22Rv1 (cell line): ENCODE results near the gene KRTAP10-10.

Source experiments
- H3K27ac ChIP-seq: fragments of 450-650 bp; 2 replicates; pipeline ENCODE4 v1.5.1; 2017
- ZFX ChIP-seq: fragments of 450-650 bp; IDR thresholded peaks from 2 replicates; pipeline ENCODE4 v1.6.1; 2017; ENCODE audit warnings: antibody characterized with exemption, borderline replicate concordance
- TF ChIP-seq, protein P1 (sequence below): fragments of 450-650 bp; IDR thresholded peaks from 2 replicates; pipeline ENCODE4 v1.5.1; 2017; ENCODE audit warnings: mild to moderate bottlenecking

The KRTAP10-10 gene

DNA sequence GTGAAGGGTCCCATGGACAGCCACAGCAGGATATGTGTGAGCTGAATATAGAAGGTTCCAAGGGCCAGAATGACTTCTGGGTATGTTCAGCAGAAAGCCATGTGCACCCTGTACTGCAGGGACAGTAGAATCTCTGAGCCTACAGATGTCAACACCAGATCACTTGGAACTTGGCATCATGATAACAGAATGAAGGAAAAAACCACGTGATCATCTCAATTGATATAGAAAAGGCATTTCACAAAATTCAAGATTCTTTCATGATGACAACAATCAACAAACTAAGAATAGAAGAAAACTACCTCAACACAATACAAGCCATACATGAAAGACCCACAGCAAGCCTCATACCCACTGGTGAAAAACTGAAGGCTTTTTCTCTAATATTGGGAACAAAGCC lies 30.5 kb downstream of the KRTAP10-10 start:
- H3K27ac ChIP-seq, result no peak overlapping the region
- TF ChIP-seq, protein P1, sequence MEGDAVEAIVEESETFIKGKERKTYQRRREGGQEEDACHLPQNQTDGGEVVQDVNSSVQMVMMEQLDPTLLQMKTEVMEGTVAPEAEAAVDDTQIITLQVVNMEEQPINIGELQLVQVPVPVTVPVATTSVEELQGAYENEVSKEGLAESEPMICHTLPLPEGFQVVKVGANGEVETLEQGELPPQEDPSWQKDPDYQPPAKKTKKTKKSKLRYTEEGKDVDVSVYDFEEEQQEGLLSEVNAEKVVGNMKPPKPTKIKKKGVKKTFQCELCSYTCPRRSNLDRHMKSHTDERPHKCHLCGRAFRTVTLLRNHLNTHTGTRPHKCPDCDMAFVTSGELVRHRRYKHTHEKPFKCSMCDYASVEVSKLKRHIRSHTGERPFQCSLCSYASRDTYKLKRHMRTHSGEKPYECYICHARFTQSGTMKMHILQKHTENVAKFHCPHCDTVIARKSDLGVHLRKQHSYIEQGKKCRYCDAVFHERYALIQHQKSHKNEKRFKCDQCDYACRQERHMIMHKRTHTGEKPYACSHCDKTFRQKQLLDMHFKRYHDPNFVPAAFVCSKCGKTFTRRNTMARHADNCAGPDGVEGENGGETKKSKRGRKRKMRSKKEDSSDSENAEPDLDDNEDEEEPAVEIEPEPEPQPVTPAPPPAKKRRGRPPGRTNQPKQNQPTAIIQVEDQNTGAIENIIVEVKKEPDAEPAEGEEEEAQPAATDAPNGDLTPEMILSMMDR, result no peak
- no peak for TF ChIP-seq ZFX

DNA sequence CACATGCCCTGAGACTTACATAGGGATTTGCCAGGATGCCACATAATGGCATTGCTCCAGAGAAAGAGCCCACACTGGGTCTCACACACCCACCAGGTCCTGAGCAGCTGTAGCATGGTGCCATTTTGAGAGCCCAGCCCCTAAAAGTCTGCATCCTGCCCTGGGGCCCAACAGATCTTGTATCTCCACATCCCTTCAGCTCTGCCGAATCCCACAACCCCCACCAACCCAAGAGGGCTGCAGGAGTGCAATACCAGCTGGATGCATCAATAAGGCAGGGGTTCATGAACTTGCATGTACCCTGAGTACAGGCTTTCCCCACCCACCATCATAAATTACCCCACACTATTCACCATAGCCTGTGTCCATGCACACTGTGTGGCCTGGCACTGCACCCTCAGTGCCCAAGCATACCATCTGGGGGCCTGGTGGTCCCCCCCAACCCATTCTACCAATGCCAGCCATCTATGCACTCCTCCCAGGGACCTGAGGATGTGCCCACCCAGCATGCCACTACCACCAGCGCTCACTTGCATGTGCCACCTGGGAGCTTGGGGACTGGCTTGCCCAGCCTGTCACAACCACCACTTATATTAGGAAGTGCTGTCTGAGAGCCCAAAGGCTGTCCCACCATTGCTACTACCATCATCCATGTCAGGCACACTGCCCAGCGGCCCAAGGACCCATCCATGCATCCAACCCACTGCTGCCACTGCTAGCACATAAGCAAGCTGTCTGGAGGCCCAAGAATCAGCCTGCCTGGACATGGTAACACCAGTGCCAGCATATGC lies 33.7 kb downstream of the KRTAP10-10 start:
- TF ChIP-seq, protein P1, result no peak
- no peak for TF ChIP-seq ZFX
- H3K27ac ChIP-seq, result no peak overlapping the region

DNA sequence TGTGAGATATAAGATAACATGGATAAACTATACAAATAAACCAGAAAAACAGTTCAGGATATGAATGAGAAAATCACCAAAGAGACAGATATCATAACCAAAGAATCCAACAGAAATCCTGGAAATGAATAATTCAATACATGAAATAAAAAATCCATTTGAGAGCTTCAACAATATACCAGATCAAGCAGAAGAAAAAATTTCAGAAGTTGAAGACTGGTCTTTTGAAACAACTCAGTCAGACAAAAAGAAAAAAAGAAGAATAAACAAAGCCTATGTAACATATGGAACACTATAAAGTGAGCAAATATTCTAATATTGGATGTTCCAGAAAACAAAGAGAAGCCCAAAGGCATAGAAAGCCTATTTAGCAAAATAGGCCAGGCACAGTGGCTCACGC lies 34.8 kb downstream of the KRTAP10-10 start:
- no peak for TF ChIP-seq ZFX
- TF ChIP-seq, protein P1, result no peak
- no peak overlapping the region for H3K27ac ChIP-seq

DNA sequence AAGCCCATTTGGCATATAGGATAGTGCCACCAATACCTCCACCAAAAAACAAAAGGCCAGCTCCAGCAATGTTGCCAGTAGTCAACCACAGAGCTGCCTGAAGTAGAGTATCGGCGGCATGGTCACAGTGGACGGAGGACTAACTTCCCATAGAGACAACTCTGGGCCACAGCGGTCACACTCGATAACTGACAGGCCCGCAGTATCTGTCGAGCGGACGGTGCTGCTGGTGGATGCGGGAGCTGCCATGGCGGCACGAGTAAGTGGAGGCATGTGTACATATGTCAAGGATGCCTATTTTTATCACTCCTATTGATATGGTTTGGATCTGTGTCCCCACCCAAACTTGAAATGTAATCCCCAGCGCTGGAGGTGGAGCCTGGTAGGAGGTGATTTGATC lies 40.7 kb downstream of the KRTAP10-10 start:
- H3K27ac ChIP-seq, result no peak overlapping the region
- TF ChIP-seq, protein P1, result no peak
- no peak for TF ChIP-seq ZFX

DNA sequence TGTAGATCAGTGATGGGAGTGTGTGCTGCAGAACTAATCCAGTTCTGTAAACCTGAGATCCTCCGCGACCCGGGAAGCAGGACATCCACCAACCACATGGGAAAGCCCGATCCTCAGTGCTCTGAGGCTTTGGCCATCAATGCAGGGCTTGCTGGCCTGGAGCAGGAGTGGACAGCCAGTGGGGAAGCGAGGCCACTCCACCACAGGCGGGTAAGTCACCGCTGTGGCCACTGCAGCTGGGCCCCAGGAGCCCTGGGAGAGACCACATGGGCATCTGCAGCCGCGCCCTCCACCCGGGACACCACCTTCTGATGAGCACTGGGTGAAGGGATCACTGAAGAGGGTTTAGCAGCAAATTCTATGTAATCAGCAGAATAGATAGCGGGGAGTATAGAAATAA lies 44.0 kb downstream of the KRTAP10-10 start:
- no peak overlapping the region for H3K27ac ChIP-seq
- TF ChIP-seq, protein P1, result no peak
- no peak for TF ChIP-seq ZFX

DNA sequence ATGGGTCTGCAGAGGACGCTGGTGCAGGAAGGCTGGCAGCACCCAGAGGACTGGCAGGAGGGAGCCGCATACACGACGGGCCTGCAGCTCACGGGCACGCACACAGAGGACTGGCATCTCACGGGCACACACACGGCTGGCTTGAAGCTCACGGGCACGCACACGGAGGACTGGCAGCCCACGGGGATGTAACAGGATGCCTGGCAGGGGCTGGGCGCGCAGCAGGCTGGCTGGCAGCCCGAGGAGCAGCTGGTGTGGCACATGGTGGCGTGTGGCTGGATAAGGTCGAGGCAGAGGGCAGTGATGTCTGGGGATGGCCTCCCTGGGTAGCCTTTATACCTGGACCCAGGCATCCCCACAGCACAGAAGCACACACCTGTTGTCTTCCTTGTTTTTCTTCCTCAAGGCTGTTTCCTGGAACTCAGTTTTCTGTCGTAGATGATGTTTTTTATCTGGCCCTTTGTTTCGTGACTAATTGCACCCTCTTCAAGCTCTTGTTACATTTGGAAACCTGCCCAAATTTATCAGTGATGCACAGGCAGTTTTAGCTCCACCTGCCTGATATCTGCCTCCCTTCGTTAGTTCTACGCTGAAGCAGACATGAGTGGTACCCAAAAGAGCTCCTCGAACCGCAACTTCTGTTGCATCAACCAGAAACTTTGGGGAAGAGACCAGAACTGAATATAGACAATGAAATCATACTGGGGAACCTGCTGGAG lies 44.9 kb downstream of the KRTAP10-10 start, which contains the start of gene KRTAP12-1:
KRTAP12-1 (minus strand) TSS at position 303 of the 719 bp plus-strand sequence; CDS start at position 263, 40 bp downstream.
- H3K27ac ChIP-seq, result no peak within 1 kb of the TSS
- TF ChIP-seq, protein P1, result no peak
- TF ChIP-seq ZFX, result no peak

DNA sequence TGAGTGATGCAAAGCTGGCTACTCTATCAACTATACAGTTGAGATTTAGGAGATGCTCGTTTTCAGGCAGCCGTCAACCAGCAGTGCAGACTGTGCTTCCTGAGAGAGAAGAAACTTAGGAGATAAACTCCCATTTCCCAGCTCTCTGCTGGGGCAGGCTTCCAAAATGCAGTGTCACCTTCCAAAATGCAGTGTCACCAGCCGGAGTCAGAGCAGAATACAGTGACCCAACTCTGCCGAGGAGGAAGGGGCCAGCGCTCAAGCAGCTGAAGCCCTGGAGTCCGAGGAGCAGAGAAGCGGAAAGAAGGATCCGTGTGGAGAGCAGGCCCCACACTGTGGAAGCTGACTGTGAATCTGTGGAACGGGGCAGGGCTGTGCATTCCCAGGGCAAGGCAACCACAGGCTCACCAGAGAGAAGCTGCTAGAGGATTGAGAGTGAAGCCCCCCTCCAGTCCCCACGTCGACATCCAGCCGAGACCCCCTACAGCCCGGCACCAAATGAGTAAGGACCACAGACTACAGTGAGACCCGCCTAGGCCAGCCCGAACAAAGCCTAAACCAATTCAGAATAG lies 45.5 kb downstream of the KRTAP10-10 start:
- TF ChIP-seq, protein P1, result no peak
- no peak overlapping the region for H3K27ac ChIP-seq
